ENCODE results near the gene GET4. TPM values are rescaled to one million over a fixed set of nuclear protein-coding genes. Genes with fewer than 3 reads are reported as not detected.

GET4 gene
- total RNA-seq (2014; rRNA removed) (96.7 and 115 TPM in 2 replicates), Bru-seq, nascent RNA (percentile 82 among the genes with signal in this experiment), BruChase-seq, experiment 1, labeled RNA remaining after a 6-hour chase (percentile 93 among the genes with signal in this experiment), BruChase-seq, experiment 2, labeled RNA remaining after a 2-hour chase (percentile 91 among the genes with signal in this experiment)
- long read RNA-seq, full-length matches to known transcripts, result 212 of 309 reads
- long read RNA-seq, partial matches to known transcripts, result 4 of 309 reads
- long read RNA-seq, other reads (novel, unspliced or antisense), result 93 of 309 reads

GRCh38 chr7:876077-876971, at the start of gene GET4:
Gene GET4 (plus strand): TSS chr7:876554. CDS start chr7:876646, 92 bp downstream.
- H3K4me2 ChIP-seq (ENCODE audit: low read length), result peak within 1 kb of the TSS; percentile 100
- no peaks in the 10 kb centered on the region for H3K27me3 ChIP-seq (ENCODE audit: low read length)
- peak within 1 kb of the TSS; percentile 88 for H3K9ac ChIP-seq (ENCODE audit: low read length)
- BruUV-seq (replicated peaks), result no TSS peak
- DNase-seq (peak; percentile 90), ATAC-seq (peak; percentile 80)
- H3K27ac ChIP-seq (ENCODE audit: low read length), result peak within 1 kb of the TSS; percentile 30
- no peaks in the 10 kb centered on the region for H3K9me3 ChIP-seq (ENCODE audit: low read length)
- H3F3A ChIP-seq (ENCODE audit: low read length, unreplicated experiment), result peaks cover 6% of the 10 kb centered on the region
- POLR2A ChIA-PET (ENCODE audit: unreplicated experiment), result interaction anchor here (0.6 to 1.0 kb wide), 2 partner anchors 13 to 63 kb away, joined by 4 read pairs; no protein-coding TSS in a partner anchor
- TF ChIP-seq EZH2 (IDR thresholded peaks at IDR 0.05; ENCODE audit: low read length, unreplicated experiment) (no peak), EZH2phosphoT487 (IDR thresholded peaks at IDR 0.05; ENCODE audit: borderline replicate concordance, low read length) (no peak)
- TF ChIP-seq, protein P1, sequence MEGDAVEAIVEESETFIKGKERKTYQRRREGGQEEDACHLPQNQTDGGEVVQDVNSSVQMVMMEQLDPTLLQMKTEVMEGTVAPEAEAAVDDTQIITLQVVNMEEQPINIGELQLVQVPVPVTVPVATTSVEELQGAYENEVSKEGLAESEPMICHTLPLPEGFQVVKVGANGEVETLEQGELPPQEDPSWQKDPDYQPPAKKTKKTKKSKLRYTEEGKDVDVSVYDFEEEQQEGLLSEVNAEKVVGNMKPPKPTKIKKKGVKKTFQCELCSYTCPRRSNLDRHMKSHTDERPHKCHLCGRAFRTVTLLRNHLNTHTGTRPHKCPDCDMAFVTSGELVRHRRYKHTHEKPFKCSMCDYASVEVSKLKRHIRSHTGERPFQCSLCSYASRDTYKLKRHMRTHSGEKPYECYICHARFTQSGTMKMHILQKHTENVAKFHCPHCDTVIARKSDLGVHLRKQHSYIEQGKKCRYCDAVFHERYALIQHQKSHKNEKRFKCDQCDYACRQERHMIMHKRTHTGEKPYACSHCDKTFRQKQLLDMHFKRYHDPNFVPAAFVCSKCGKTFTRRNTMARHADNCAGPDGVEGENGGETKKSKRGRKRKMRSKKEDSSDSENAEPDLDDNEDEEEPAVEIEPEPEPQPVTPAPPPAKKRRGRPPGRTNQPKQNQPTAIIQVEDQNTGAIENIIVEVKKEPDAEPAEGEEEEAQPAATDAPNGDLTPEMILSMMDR (conservative IDR thresholded peaks at IDR 0.05; ENCODE audit: low read depth, low read length), result no peak; the same call in 1 of the 2 replicates
- peak within 1 kb of the TSS; percentile 97 for H3K4me3 ChIP-seq (ENCODE audit: low read length)
- H3K9me2 ChIP-seq (replicated peaks; ENCODE audit: low read length), result no peaks in the 10 kb centered on the region
- CTCF ChIA-PET, result no interaction called here
- intact Hi-C loops (cut with micrococcal nuclease), result loop anchor here (10.0 kb wide), 1 partner anchor 352 kb away; no protein-coding TSS in a partner anchor
- H4K20me1 ChIP-seq (ENCODE audit: low read length), result peaks cover 14% of the 10 kb centered on the region; the same call in 1 of the 2 replicates
- peaks cover 8% of the 10 kb centered on the region; the same call in 1 of the 2 replicates for H3K36me3 ChIP-seq (ENCODE audit: low read depth, low read length)
- peaks cover 44% of the 10 kb centered on the region for H3K79me2 ChIP-seq (ENCODE audit: low read length)
- peak within 1 kb of the TSS; percentile 58; the same call in 1 of the 2 replicates for H2AFZ ChIP-seq (ENCODE audit: low read length)
- peaks cover 28% of the 10 kb centered on the region for H3K4me1 ChIP-seq (ENCODE audit: insufficient read depth, low read length)

DNA sequence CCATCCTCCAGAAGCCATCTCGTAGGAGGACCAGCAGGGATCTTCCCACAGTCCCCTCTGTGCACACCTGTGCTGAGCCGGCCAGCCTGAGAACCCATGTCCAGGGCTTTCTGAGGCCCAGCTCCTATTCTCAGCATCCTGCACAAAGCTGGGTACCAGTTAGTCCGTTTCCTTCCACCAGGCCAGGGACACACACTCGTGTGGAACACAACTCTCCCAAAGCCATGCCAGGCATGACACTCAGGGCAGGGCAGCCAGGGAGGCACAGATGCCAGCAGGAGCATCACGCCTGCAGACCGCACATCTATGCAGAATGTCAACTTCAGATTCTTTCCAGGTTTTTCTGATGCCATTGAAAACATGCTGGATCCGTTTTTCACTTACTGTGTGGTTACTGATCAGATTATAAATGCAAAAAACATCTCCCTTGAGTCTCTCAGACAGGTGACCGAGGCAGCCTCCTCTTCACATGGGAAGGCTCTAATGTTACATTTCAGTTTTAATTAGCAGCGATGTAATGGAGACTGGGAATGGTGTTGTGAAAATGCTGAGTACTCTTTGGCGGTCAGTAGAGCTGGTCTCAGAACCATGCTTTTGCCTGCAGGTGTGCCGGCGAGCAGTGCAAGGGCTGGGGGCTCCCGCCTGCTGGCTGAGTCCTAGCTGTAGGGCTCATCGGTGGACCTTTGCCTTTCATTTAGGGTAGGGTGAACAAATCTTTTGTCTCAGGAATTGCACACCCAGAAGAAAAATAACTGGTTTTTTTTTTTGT, 47.4 kb upstream of the GET4 start:
- H3F3A ChIP-seq (ENCODE audit: low read length, unreplicated experiment), result no peaks in the 10 kb centered on the region

More for the DNA sequence above, 47.4 kb upstream of the GET4 start:
- Histone ChIP-seq H3K4me2 (ENCODE audit: low read length) (no peak overlapping the region), H3K9ac (ENCODE audit: low read length) (no peak overlapping the region), H3K9me3 (ENCODE audit: low read length) (no peaks in the 10 kb centered on the region), H3K4me1 (ENCODE audit: insufficient read depth, low read length) (peaks cover 40% of the 10 kb centered on the region), H3K79me2 (ENCODE audit: low read length) (peaks cover 87% of the 10 kb centered on the region), H3K9me2 (replicated peaks; ENCODE audit: low read length) (no peaks in the 10 kb centered on the region), H4K20me1 (ENCODE audit: low read length) (peaks cover 6% of the 10 kb centered on the region), H3K36me3 (ENCODE audit: low read depth, low read length) (peaks cover 5% of the 10 kb centered on the region; the same call in 1 of the 2 replicates), H3K27ac (ENCODE audit: low read length) (no peak overlapping the region), H3K4me3 (ENCODE audit: low read length) (no peak overlapping the region), H3K27me3 (ENCODE audit: low read length) (no peaks in the 10 kb centered on the region), H2AFZ (ENCODE audit: low read length) (no peak overlapping the region)
- CTCF ChIA-PET, result no interaction called here
- DNase-seq (no peak), ATAC-seq (no peak)
- BruUV-seq (replicated peaks), result no TSS peak
- no peak for TF ChIP-seq EZH2 (IDR thresholded peaks at IDR 0.05; ENCODE audit: low read length, unreplicated experiment)
- TF ChIP-seq, protein P1 (conservative IDR thresholded peaks at IDR 0.05; ENCODE audit: low read depth, low read length), result no peak
- TF ChIP-seq EZH2phosphoT487 (IDR thresholded peaks at IDR 0.05; ENCODE audit: borderline replicate concordance, low read length), result no peak
- intact Hi-C loops (cut with micrococcal nuclease), result no loop called here
- POLR2A ChIA-PET (ENCODE audit: unreplicated experiment), result no interaction called here
